ENCODE results near the gene GRIA4. TPM values are rescaled to one million over a fixed set of nuclear protein-coding genes. Genes with fewer than 3 reads are reported as not detected.

The GRIA4 gene
- total and polyA plus RNA-seq, 4 donors, result not detected

DNA sequence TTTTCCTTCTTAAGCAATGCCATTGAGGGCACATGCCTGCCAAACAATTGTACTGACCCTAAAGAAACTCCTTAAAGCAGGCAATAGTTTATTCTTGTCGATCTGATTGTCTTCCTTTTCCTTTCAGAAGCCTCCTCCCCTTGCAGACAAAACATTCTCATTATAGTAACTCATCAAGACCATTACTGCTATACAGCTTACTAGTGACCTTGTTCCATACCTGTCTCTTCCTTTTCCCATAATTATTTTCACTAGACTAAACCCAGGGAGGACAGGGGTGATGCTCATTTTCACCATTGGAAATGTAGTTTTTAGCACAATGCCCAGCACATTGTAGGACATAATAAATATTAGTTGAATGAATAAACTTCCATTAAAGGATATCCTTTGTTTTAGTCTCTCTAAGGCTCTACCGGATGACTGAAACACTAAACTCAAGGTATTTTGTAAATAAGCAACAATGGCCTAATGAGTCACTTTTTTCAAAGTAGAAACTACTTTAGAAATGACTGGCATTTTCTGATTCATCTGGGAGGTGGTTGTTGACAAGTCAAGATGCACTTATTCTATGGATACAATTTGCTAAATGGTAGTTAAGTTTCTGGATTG lies 421.4 kb downstream of the GRIA4 start:
- DNase-seq (ENCODE audit: low spot score), result no peak
- Histone ChIP-seq H3K9ac (ENCODE audit: low read depth in 1 of 2, low read length in 2 of 2) (no peak overlapping the region), H3K27me3 (ENCODE audit: control insufficient read depth in 4 of 4, insufficient read depth in 4 of 4, low read length in 3 of 4) (no peaks in the 10 kb centered on the region), H3K9me3 (ENCODE audit: control insufficient read depth in 4 of 4, low read length in 3 of 4) (no peaks in the 10 kb centered on the region), H3K4me3 (ENCODE audit: low read depth in 1 of 3, low read length in 3 of 3) (no peak overlapping the region), H3K36me3 (ENCODE audit: control insufficient read depth in 4 of 4, insufficient read depth in 3 of 4, low read depth in 1 of 4, low read length in 3 of 4) (no peaks in the 10 kb centered on the region), H3K4me1 (ENCODE audit: control insufficient read depth in 4 of 4, insufficient read depth in 4 of 4, low read length in 3 of 4) (no peaks in the 10 kb centered on the region), H3K27ac (ENCODE audit: low read depth in 1 of 2, low read length in 2 of 2) (no peak overlapping the region)
- TF ChIP-seq, protein P1, sequence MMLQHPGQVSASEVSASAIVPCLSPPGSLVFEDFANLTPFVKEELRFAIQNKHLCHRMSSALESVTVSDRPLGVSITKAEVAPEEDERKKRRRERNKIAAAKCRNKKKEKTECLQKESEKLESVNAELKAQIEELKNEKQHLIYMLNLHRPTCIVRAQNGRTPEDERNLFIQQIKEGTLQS (IDR thresholded peaks at IDR 0.05), result no peak
- 63% methylated on average over 2 of the region's 2 CpGs for WGBS

Small RNA genes within 50 kb of the gene (small RNA-seq; reads per million reads assigned to genes)
- gene RNU4-55P (not detected), gene RNU6-277P (not detected)

Data from liver (tissue), 10 donors.